GM10847 (cell line): ENCODE data around the gene ZNF428.

Experiments used
- POLR2A ChIP-seq: IDR thresholded peaks from 2 replicates; pipeline ENCODE4 v1.6.1; 2011; ENCODE audit not compliant: insufficient read length; ENCODE audit errors: extremely low read depth

Gene ZNF428

DNA sequence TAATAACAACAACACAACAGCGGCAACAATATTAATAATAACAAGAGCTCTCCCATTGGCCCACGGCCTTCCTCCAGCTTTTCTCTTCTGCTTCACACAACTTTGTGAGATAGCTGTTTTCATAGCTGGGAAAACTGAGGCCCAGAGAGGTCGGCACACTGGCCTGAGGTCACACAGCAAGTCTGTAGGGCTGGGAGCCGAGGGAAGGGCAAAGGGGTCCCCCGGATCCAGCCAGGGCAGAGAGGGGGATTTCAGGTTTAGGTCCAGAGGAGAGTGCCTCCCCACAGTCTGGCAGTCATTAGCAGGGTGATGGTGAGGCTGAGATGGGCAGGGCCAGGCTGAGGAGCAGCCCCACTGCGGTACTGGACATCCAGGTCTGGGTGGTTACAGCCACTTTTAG lies 29.2 kb upstream of the ZNF428 start:
- TF ChIP-seq POLR2A = no peak

DNA sequence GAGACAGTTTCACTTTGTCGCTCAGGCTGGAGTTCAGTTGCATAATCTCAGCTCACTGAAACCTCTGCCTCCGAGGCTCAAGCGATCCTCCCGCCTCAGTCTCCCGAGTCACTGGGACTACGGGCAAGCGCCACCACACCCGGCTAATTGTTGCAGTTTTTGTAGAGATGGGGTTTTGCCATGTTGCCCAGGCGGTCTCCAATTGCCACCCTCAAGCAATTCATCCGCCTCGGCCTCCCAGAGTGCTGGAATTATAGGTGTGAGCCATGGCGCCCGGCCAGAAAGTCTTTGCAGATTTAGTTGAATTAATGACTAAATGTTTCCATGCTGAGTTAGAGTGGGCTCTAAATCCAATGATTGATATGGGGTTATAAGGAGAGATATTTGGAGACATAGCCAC lies 24.8 kb upstream of the ZNF428 start:
- no peak for TF ChIP-seq POLR2A

DNA sequence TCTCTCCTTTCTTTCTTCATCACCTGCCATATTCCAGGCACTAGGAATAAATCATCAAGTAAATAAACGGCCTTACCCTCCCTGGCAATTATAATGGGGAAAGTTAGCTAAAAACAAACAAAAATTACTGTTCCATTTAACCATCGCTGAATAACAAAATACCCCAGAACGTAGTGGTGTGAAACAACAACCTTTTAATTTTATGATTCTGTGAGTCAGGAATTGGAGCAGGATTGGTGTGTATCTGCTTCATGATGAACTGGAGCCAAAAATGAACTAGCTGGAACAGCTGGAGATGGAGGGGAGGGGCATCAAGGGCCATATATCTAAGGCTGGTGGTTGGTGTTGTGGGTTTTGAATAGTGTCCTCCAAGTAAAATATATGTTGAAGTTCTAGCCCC lies 23.9 kb upstream of the ZNF428 start:
- TF ChIP-seq POLR2A = no peak

DNA sequence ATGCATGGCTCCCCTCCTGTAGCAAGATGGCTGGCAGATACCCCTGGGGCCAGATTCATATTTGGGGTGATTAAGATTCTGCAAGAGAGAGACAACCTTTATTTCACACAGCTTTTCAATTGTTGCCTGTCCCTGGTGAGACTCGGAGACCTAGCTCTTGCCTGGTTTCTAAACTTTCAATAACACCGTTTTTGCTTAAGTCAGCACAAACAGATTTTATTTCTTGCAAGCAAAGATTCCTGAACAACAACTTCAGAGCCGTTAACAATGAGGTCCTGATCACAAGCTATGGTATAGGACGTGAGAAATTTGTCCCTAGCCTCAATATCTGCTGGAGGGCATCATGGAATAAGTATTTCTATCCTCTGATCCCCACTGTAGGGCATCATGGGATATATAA lies 23.1 kb upstream of the ZNF428 start:
- TF ChIP-seq POLR2A = no peak

DNA sequence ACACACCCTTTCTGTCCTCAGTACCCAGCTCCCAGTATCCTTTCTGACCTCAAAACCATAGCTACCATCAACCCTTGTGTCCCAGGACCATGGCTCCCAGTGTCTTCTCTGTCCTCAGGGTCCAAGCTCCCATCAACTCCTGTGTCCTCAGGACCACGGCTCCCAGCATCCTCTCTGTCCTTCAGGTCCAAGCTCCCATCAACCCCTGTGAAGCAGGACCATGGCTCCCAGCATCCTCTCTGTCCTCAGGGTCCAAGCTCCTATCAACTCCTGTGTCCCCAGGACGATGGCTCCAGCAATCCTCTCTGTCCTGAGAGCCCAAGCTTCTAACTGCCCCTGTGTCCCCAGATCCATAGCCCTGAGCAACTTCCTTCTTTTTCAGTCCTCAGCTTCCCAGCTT lies 21.9 kb upstream of the ZNF428 start:
- no peak for TF ChIP-seq POLR2A

DNA sequence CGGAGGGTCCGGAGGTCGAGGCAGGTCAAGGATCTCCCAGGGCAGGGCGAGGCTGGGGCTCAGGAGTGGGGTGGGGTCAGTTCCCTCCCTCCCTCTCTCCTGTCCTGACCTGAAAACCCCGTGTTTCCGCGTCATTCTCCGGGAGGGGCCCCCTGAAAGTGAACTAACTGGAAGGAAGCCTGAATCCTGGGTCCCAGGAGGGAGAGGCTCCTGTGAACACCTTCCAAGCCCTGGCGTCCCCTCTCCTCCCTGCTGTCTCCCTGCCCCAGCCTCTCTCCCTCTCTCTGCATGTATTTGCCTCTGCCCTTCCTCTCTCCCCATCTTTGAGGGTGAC lies 21.0 kb upstream of the ZNF428 start:
- no peak for TF ChIP-seq POLR2A

DNA sequence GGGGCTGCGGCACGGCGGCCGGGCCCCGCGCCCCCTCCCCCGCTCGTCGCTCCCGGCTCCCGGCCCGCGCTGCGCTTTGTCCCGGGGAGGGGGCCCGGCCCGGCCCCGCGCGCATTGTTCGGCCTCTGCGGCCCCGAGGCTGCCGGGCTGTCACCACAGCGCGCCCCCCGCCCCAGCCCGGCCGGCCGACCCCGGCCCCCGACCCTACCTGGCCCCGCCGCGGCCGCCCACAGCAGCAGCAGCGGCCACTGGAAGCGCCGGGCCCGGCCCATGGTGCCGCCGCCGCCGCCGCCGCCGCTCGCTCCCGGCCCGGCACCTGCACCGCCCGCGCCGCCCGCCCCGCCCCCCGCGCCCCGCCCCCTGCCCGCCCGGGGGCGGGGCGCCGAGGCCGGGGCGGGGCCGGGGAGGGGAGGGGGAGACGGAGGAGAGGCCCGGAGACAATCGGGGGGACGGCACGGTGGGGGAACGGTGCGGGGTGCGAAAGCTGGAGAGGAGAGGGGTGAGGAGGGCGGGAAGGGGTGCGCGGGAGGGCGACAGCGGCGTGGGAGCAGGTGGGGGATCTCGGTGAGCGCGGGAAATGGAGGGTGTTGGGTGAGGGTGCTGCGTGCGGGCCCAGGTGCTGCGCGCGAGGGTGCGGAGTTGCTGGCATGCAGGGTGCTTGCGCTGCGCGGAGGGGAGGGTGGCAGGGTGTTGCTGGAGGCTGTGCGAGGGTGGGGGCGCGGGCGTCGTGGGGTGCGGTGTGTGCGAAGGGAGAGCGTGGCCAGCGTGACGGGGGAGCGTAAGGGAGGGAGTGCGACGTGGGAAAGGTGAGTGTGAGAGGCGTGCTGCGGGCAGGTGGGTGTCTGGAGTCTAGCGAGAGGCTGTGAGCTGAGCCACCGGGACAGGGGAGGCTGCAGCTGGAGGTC lies 20.3 kb upstream of the ZNF428 start, which contains the start of gene CADM4:
TSS of gene CADM4 (minus strand) at position 332 of the 905 bp plus-strand sequence. CDS start at position 272, 60 bp downstream.
- TF ChIP-seq POLR2A = no peak

DNA sequence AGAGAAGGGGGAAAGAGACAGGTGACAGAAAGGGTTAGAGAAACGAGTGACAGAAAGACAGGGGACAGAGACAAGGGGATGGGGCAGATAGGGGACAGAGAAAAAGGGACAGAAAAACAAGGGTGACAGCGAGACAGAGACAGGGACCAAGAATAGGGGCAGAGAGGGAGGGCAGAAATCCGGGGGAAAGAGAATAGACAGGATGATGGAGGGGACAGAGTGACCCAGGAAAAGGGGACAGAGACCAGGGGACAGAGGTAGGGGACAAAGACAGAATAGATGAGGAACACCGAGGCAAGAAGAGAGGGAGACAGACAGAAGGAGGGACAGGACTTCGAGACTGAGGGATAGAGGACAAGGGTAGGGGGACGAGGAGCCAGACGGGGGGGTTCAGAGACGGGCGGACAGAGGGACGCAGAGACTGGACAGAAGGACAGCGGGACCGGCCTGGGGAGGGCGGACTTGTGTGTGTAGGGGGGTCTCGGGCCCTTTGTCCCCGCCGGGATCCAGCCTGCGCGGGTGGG lies 19.6 kb upstream of the ZNF428 start:
- no peak for TF ChIP-seq POLR2A

DNA sequence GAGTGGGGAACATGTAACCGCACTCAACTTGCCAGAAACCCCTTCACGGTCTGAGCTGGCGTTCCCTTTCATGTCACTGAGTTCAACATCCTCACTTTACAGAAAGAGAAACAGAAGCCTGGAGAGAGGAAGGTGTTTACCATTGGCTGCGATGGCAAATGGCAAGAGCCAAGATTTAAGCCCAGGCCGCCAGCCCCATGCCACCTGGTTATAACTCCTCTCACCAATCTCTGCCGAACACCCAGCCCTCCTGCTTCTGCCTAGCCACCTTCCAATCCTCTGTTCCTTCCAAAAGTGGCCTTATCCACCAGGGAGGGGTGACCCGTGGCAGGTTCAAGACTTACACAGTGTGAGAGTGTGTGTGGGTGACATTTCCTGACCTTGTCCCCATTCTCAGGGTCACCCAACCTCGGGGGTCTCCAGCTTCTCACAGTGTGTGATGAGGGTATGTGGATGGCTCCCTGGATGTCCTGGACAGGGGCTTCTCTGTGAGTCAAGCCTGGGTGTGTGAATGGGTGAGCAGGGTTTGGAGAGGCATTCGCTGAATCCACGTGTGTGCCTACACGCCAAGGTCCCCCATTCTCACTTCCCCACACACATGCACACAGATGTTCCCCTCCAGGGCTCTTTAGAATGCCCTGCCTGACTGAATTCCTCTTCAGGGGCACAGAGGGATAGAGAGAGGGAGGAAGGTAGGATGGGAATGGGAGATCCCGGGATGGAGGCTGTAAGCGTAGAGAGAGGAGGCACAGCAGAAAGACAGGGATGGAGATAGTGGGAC lies 19.0 kb upstream of the ZNF428 start:
- TF ChIP-seq POLR2A = no peak

DNA sequence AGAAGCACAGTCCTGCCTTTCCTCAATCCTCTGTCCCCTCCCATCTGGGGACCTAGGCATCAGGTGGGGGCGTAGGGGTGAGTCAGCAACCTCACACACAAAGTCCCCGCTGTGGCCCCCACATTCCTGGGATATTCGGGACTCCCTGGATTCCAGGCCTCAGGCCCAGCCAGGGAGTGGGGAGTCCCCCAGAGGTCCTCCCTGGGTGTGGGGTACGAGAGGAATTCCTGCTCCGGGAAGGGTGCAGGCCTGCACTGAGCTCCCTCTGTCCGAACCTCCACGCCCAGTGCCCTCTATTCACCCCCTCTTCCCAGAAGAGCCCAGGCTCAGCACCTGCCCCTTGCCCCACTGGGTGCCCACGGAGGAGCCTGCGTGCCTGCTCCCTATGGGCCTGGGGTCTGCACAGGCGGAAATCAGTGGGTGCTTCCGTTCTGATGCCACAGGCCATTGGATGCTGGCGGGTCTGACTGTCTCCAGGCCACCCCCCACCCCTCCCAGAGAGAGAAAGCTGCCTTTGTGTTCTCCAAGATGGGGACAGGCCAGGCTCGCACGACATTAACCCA lies 16.8 kb upstream of the ZNF428 start:
- no peak for TF ChIP-seq POLR2A

DNA sequence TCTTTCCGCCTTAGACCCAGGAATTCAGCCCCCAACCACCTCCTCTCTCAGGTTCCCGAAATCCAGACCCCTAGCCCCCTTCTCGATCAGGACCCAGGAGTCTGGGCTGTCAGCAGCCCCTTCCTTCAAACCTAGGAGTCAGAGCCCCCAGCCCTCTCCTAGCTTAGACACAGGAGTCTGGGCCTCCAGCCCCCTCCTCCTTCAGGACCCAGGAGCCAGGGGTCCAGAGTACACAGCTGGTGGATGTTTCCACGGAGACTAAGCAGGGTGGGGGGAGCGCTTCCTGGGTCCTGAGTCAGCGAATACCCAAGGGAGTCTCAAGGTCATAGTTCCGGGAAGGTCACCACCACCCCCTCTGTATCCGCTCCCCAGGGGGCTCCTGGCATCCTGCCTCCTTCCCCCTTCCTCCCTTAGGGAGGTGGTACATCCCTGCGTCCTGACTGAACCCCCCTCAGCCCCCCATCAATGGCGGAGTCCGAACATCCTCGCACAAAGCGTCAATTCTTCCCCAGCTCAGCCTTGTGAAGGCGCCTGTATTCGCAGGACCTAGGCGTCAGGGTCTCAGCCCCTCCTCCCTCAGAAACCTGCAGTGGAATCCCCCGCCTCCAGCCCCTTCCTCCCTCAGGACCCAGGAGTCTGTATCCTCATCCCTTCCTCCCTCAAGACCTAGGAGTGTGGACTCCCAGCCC lies 15.6 kb upstream of the ZNF428 start:
- TF ChIP-seq POLR2A = no peak

DNA sequence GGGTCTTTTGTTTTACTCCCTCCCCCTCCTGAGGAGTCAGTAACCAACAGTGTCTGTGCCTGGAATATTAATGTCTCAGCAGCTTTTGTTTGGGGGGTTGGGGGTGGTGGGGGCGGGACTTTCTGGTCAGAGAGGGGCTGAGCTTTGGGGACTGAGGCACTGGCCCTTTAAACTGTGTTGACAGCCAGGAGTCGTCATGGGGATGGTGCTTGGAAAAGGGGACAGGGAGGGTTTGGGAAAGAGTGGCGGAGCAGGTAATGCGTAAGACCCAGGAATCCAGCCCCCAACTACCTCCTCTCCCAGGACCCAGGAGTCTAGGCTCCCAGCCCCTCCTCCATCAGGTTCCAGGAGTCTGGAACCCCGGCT lies 15.1 kb upstream of the ZNF428 start:
- TF ChIP-seq POLR2A = no peak

DNA sequence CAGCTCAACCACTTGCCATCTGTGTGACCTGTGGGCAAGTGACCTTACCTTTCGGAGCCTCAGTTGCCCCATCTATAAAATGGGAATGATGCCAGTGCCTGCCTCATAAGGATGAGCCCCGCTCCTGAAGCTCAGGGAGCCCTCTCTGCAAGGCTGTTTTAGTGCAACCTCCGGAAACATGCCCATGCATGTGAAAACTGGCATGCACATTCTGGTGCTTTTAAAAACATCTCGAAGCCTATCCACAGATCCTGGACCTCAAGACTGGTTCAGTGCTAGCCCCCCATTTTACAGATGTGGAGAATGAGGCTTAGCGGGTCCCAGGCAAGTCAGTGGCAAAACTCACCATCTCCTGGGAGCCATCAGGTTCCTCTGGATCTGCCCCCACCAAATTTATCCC lies 14.6 kb upstream of the ZNF428 start:
- TF ChIP-seq POLR2A = no peak

DNA sequence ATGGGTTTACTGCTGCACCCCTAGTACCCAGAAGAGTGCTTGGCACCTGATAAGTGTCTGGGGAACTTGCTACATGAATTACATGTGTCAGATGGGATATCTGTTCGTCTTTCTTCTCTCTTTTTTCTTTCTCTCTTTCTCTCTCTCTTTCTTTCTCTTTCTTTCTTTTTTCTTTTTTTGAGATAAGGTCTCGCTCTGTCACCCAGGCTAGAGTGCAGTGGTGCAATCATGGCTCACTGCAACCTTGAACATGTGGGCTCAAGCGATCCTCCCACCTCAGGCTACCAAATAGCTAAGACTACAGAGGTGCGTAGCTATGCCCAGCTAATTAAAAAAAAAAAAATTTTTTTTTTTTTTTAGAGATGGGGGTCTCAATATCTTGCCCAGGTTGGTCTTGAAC lies 14.1 kb upstream of the ZNF428 start:
- TF ChIP-seq POLR2A = no peak

DNA sequence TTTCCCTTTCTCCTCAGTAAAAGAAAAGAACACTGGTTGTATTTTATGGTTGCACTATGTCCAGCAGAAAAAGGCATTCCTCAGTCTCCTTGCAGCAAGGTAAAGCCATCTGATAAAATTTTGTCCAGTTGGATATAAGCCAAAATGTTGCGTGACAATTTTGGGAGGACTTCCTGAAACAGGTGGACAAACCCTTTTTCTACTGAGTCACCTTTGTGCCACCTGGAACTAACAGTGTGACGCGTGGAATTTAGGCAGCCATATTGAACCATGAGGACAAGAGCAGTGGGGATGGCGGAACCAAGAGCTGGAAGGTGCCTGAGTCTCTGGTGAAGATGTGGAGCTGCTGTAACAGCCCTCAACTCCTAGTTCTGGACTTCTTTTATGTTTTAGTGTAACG lies 12.1 kb upstream of the ZNF428 start:
- no peak for TF ChIP-seq POLR2A
